ENCODE data around the gene BABAM2.

DNA sequence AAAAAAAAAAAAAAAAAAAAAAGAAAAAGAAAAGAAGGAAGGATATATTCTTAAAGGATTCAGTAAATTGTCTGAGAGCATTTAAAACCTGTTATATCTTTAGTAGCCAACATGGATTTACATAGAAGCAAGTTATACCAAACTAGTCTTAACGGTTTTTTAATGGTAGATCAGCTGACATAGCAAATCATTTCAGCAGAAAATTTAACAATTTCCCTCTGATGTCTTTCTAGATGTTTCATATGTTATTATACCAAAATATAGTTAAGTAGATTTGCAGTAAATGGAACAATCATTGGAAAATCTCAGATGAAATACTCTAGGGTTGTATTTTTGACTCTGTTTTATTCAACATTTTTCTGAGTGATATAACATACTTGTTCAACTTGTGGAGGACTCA is 72.9 kb downstream of the BABAM2 start:
- TF ChIP-seq EZH2 (IDR thresholded peaks at IDR 0.05; ENCODE audit: insufficient read depth, poor library complexity, severe bottlenecking) (no peak), EZH2phosphoT487 (IDR thresholded peaks at IDR 0.05; ENCODE audit: insufficient read depth, low read depth) (no peak)
